ENCODE results near the gene DNPH1. TPM values are rescaled to one million over a fixed set of nuclear protein-coding genes. Genes with fewer than 3 reads are reported as not detected.

The DNPH1 gene
- total RNA-seq, 1 donor from 2014 or later, result 299 TPM

DNA sequence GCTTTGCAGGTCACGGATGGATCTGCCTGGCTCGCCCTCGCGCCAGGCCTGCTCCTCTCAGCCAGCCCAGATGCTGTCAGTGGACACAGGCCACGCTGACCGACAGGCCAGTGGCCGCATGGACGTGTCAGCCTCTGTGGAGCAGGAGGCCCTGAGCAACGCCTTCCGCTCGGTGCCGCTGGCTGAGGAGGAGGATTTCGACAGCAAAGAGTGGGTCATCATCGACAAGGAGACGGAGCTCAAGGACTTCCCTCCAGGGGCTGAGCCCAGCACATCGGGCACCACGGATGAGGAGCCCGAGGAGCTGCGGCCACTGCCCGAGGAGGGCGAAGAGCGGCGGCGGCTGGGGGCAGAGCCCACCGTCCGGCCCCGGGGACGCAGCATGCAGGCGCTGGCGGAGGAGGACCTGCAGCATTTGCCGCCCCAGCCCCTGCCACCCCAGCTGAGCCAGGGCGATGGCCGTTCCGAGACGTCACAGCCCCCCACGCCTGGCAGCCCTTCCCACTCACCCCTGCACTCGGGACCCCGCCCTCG lies 33.6 kb upstream of the DNPH1 start:
- TF ChIP-seq, protein P1, sequence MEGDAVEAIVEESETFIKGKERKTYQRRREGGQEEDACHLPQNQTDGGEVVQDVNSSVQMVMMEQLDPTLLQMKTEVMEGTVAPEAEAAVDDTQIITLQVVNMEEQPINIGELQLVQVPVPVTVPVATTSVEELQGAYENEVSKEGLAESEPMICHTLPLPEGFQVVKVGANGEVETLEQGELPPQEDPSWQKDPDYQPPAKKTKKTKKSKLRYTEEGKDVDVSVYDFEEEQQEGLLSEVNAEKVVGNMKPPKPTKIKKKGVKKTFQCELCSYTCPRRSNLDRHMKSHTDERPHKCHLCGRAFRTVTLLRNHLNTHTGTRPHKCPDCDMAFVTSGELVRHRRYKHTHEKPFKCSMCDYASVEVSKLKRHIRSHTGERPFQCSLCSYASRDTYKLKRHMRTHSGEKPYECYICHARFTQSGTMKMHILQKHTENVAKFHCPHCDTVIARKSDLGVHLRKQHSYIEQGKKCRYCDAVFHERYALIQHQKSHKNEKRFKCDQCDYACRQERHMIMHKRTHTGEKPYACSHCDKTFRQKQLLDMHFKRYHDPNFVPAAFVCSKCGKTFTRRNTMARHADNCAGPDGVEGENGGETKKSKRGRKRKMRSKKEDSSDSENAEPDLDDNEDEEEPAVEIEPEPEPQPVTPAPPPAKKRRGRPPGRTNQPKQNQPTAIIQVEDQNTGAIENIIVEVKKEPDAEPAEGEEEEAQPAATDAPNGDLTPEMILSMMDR (conservative IDR thresholded peaks at IDR 0.05; ENCODE audit: low read depth, low read length), result no peak
- H3K4me3 ChIP-seq (ENCODE audit: low read depth, low read length), result no peak overlapping the region
- no peak for DNase-seq (ENCODE audit: low read depth)

DNA sequence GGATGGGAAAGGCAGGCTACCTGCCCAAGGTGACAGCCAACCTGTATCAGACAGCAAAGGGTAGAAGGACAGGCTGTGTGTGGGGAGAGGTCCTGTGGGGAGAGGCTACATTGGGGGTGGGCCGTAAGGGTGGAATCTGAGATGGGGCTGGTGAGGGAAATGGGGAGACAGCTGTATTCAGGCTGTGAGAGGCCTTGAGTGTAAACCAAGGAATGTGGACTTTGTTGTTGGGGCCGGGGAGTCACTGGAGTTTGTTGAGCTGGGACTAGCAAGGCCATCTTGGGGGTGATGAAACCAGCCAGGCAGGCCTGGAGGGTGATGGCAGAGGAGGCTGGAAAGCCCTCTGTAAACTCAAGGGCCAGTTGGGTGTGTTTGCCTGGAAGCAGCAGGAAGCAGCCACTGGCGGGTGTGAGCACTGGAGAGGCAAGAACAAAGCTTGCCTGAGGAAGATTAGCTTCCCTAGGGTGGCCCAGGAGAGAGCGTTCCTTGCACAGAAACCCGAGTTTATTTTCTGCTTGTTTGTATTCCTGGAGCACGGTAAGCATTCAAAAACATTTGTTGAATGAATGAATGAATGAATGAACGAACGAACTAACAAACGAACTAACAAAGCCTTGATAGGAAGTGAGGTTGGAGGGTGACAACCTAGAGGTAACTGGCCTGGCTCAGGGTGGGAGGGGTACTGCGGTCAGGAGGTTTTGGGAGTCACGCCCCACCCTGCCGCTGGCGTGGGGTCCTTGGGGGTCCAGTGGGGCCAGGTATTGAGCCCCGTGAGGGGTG lies 32.9 kb upstream of the DNPH1 start:
- TF ChIP-seq, protein P1 (conservative IDR thresholded peaks at IDR 0.05; ENCODE audit: low read depth, low read length), result no peak
- no peak for DNase-seq (ENCODE audit: low read depth)

DNA sequence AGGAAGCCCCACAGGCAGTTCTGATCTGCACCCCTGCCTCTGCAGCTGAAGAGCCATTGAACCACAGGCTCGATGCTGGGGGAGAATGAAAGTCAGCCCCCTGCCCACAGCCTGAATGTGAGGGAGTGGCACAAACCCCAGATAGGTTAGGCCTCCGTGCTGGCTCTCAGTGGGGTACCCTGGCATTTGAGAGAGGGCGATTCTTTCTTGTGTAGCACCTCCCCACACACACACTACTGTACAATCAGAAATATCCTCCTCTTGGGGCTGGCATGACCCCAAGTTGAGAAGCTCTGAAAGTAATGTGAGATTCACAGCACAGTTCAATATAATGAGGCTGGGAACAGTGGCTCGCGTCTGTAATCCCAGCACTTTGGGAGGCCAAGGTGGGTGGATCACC lies 31.9 kb upstream of the DNPH1 start:
- DNase-seq (ENCODE audit: low read depth), result no peak
- H3K4me3 ChIP-seq (ENCODE audit: low read depth, low read length), result no peak overlapping the region
- TF ChIP-seq, protein P1 (conservative IDR thresholded peaks at IDR 0.05; ENCODE audit: low read depth, low read length), result no peak

More for the DNA sequence above, 32.9 kb upstream of the DNPH1 start:
- H3K4me3 ChIP-seq (ENCODE audit: low read depth, low read length), result no peak overlapping the region

DNA sequence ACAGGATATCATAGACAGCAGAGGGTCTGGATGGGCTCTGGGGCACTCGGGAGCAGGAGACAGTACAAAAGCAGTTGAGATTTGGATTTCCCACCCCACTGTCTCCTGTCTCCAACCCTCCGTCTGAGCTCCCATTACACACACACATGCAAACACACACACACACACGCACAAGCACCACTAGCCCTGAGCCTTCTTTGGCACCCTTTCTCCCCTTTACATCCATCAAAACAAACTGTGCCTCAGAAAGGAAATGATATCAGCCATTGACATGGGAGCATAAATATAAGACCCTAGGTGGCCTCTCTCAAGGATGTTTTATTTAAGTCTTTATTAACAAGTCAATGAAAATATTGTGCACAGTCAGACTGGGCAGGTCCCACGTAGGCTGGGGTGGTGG lies 31.5 kb upstream of the DNPH1 start:
- TF ChIP-seq, protein P1 (conservative IDR thresholded peaks at IDR 0.05; ENCODE audit: low read depth, low read length), result no peak
- DNase-seq (ENCODE audit: low read depth), result no peak
- no peak overlapping the region for H3K4me3 ChIP-seq (ENCODE audit: low read depth, low read length)

DNA sequence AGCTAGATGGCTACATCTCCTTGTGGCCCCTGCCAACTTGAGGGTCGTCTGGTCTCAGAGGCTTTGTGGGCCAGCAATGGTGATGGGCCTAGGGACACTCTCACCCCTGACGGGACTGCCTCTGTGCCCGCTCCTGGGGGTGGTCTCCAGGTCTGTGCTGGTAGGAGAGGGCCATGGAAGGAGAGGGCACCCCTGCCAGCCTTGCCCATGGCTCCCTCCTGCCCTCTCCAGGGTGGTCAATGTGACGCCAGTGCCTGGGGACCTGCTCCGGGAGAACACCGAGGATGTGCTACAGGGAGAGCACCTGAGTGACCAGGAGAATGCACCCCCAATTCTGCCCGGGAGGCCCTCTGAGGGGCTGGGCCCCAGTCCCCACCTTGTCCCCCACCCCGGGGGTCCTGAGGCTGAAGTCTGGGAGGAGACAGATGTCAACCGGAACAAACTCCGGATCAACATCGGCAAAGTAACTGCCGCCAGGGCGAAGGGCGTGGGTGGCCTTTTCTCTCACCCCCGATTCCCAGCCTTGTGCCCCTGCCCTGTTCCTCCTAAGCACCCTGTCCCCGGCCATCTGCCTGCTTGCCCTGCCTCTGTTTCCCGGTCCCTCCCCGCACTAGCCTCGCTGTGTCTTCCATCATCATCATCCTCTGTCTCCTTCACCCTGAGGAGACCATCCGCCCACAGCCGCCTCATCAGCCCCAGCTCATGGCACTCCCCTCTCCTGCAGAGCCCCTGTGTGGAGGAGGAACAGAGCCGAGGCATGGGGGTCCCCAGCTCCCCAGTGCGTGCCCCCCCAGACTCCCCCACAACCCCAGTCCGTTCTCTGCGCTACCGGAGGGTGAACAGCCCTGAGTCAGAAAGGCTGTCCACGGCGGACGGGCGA lies 29.8 kb upstream of the DNPH1 start:
- no peak for DNase-seq (ENCODE audit: low read depth)
- TF ChIP-seq, protein P1 (conservative IDR thresholded peaks at IDR 0.05; ENCODE audit: low read depth, low read length), result no peak
- no peak overlapping the region for H3K4me3 ChIP-seq (ENCODE audit: low read depth, low read length)

DNA sequence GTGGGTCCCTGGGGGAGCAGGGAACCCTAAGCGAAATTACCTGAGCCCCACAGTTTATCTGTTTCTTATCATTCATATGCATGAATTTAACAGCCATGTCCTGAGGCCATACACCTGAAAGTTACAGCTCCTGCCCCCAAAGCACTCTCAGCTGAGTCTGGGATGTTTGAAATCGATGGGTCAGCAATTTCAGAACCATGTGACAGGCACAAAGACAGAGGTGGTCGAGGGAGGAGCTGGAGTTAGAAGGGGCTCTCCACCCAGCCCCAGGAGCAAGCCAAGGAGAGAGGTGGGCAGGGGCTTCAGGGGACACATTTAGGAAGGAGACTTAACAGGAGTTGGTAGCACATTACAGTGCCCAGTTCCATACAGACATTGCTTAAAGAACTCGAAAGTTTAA lies 28.9 kb upstream of the DNPH1 start:
- TF ChIP-seq, protein P1 (conservative IDR thresholded peaks at IDR 0.05; ENCODE audit: low read depth, low read length), result no peak
- H3K4me3 ChIP-seq (ENCODE audit: low read depth, low read length), result no peak overlapping the region
- no peak for DNase-seq (ENCODE audit: low read depth)
